NB4 (cell line): ENCODE measurements around the gene ENAM.
"Not testable (repeated sequence)": the region's sequence is repeated elsewhere in the genome, so short reads cannot be mapped to it uniquely, and the experiment has no call there.

Source experiments
- POLR2A ChIP-seq: IDR thresholded peaks from 2 replicates; pipeline ENCODE4 v1.6.1; 2011; ENCODE audit warnings: mild to moderate bottlenecking; ENCODE audit not compliant: insufficient read length; ENCODE audit errors: extremely low read depth
- TF ChIP-seq, protein P1 (sequence below): IDR thresholded peaks from one replicate; pipeline ENCODE4 v1.5.1; 2012; ENCODE audit warnings: low read depth, low read length

- not testable (repeated sequence) for TF ChIP-seq POLR2A
- TF ChIP-seq, protein P1, sequence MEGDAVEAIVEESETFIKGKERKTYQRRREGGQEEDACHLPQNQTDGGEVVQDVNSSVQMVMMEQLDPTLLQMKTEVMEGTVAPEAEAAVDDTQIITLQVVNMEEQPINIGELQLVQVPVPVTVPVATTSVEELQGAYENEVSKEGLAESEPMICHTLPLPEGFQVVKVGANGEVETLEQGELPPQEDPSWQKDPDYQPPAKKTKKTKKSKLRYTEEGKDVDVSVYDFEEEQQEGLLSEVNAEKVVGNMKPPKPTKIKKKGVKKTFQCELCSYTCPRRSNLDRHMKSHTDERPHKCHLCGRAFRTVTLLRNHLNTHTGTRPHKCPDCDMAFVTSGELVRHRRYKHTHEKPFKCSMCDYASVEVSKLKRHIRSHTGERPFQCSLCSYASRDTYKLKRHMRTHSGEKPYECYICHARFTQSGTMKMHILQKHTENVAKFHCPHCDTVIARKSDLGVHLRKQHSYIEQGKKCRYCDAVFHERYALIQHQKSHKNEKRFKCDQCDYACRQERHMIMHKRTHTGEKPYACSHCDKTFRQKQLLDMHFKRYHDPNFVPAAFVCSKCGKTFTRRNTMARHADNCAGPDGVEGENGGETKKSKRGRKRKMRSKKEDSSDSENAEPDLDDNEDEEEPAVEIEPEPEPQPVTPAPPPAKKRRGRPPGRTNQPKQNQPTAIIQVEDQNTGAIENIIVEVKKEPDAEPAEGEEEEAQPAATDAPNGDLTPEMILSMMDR, result not testable (repeated sequence)
Observed at GRCh38 chr4:70650741-70651140, 22.2 kb downstream of the ENAM start.
